Astrocyte of the cerebellum (primary cell): ENCODE data around the gene TBC1D10A.
A peak's percentile ranks its signal among the peaks of the same experiment; 100 is the strongest.

ENCODE experiments used
- DNase-seq: peaks from one replicate; pipeline ENCODE4 v3.0.0-alpha.2; 2011; ENCODE audit warnings: low read depth
- H3K4me3 ChIP-seq: 2 replicates; pipeline ENCODE4 v1.5.1; 2011; ENCODE audit warnings: mild to moderate bottlenecking, low read depth, low read length, moderate library complexity
- in situ Hi-C: cut with HindIII; loops from 2 replicates; pipeline ENCODE4 v1.10.0; 2017; ENCODE audit warnings: low sequenced_read_pairs
- TF ChIP-seq, protein P1 (sequence below): IDR thresholded peaks from 2 replicates; pipeline ENCODE4 v1.5.1; 2012; ENCODE audit warnings: low read length, low read depth, moderate library complexity, mild to moderate bottlenecking; ENCODE audit errors: missing control alignments

Gene TBC1D10A

DNA sequence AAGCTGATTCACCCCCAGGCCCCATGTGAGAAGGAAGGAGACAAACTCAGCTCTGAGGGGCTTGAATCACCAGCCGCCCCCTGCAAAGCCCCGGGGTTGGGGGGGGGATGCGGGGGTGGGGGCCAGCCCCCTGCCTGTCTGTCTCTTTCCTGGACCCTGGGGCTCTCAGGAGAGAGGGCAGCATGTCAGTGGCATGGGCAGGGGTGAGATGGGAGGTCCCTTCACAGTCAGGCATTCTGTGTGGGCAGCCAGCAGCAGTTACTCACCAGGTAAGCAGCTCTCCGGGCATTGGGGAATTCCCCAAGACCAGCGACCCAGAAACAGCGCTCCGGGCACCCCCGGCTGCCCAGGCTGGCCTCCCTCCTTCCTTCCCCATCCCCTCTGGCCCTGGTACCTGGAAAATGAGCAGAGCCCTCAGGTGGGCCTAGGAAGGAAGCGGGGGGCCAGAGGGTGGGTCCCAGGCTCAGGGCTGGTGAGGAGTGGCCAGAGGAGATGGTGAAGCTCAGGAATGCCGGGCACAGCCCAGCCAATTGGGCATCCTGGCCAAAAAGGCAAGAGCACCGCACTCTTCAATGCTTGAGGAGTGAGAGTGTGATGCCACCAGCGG, 76.0 kb downstream of the TBC1D10A start:
- no peak for DNase-seq
- in situ Hi-C loops = no loop called here
- no peak overlapping the region for H3K4me3 ChIP-seq
- TF ChIP-seq, protein P1, sequence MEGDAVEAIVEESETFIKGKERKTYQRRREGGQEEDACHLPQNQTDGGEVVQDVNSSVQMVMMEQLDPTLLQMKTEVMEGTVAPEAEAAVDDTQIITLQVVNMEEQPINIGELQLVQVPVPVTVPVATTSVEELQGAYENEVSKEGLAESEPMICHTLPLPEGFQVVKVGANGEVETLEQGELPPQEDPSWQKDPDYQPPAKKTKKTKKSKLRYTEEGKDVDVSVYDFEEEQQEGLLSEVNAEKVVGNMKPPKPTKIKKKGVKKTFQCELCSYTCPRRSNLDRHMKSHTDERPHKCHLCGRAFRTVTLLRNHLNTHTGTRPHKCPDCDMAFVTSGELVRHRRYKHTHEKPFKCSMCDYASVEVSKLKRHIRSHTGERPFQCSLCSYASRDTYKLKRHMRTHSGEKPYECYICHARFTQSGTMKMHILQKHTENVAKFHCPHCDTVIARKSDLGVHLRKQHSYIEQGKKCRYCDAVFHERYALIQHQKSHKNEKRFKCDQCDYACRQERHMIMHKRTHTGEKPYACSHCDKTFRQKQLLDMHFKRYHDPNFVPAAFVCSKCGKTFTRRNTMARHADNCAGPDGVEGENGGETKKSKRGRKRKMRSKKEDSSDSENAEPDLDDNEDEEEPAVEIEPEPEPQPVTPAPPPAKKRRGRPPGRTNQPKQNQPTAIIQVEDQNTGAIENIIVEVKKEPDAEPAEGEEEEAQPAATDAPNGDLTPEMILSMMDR = no peak

DNA sequence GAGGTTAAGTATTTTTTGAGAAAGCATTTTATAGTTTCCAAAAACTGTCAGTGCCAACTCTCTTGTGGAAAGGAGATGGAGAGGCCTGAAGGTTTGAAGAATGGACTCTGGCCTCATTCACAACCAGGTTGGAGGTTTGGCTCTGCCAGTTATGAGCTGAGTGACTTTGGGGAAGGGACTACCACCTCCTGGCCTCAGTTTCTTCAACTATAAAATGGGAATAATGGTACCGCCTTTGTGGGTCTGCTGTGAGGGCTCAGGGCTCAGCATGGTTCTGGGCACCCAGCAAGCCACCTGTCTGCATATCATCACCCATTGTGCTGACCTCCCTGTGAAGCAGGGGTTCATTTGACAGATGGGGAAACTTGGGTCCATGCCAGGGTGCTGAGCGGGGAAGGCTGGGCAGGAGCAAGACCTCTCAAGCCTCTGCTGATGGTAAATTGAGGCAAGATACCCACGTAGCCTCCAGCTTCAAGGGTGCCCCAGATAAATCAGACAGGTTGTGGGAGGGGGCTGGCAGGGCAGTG, 76.6 kb downstream of the TBC1D10A start:
- in situ Hi-C loops = no loop called here
- no peak overlapping the region for H3K4me3 ChIP-seq
- TF ChIP-seq, protein P1 = no peak
- DNase-seq = no peak

DNA sequence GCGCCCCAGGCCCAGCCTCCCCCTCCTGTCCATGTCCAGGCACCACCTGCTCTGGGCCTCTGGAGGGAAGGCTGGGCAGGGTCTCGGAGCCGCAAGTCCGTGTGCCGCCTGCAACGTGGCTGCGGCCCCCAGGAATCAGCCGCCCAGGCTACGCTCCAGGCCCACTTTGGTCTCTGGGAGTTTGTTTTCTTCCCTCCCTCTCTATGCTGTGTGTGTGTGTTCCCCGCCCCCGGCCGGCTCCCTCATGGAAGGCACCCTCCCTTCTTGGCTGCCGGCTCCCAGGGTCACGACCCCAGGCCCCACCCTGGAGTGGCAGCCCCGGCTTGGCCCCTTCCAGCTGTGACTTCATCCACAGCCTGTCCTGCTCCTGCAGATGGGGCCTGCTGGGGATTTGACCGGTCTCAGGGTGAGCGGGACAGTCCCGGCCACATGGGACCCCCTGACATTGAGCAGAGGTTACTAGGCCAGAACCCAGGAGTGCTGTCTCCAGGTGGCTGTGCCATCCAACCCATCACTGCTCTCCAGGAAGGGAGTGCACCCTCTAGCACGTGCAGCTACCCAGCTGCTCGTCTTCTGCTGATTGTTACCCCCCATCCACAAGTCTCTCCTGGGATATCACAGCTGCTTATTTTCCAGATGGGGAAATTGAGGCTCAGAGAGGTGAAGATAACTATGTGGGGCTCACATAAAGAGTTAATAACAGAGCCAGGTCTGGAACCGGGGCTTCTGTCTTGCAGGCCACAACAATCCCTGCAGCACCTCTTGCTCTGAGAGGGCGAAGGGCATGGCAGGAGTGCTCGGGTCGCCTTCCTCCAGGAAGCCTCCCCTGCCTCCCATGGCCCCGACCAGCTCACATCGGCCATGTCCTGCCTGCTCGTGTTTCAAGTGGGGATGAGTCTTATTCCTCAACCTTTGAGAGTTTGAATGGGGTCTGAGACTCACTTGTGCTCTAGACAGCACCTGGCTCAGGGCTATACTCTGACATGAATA, 77.4 kb downstream of the TBC1D10A start:
- in situ Hi-C loops = no loop called here
- TF ChIP-seq, protein P1 = no peak
- H3K4me3 ChIP-seq = no peak overlapping the region
- DNase-seq = no peak

DNA sequence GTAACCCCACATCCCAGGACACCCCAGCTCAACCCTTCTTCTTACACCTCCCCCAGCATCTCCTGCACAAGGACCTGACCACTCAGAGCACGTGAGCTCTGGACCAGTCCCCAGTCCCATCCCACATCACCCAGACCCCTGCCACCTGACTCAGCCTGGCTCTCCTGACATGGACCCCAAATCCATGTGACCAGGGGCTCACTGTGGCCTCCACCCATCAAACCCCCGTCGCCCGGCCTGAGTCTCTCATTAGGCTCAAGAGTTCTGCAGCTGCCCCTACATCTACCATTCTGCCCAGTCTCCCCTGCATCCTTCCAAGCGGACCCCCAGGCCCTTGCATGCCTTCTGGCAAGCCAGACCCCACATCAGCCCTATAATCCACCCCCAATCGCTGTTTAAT, 78.3 kb downstream of the TBC1D10A start:
- H3K4me3 ChIP-seq = no peak overlapping the region
- TF ChIP-seq, protein P1 = no peak
- in situ Hi-C loops = no loop called here

DNA sequence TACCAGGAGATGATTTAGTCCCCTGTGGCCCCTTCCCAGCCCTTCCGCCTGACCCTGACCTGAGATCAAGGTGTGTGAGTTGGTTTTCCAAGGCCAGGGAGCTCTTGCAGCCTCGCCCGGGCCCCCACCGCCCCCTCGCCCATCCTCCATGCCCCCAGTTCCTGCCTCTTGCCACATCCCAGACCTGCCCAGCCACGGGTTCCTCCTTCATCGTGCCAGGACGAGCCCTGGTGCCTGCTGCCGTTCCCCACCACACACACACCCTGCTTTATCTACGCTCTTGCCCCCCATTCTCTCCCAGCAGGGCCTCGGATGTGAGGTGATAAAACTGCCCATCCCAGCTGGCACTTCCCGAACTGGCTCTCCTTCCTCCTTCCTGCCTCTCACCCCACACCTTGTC, 78.8 kb downstream of the TBC1D10A start:
- no peak for DNase-seq
- TF ChIP-seq, protein P1 = no peak
- in situ Hi-C loops = no loop called here
- no peak overlapping the region for H3K4me3 ChIP-seq

More for the DNA sequence above, 78.3 kb downstream of the TBC1D10A start:
- no peak for DNase-seq

DNA sequence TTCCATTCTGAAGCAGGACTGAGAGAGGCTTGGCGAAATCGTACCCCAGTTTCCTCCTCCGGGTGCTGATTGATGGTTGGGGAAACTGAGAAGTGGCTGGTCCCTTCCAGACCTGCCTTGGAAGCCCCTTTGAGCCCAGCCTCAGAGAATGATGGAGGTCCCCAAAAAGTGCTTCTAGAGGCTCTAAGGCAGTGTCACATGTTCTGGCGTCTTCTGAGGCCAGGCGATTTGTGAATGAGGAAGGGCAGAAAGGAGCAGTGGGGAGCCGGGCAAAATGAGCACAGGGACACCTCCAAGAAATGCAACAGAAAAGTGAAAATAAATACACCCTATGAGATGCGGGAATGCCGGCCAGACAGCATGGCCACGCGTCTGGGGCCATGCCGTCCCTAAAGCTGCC, 79.2 kb downstream of the TBC1D10A start:
- in situ Hi-C loops = no loop called here
- no peak for DNase-seq
- H3K4me3 ChIP-seq = peak overlapping the region; percentile 73
- TF ChIP-seq, protein P1 = no peak
